HEK293T (cell line): ENCODE measurements around the gene UGDH.

Experiments used
- CTCF ChIA-PET: fragments of 350-600 bp; formaldehyde crosslinking; extraction: SDS; loops from one replicate; lab custom pipeline; 2021; ENCODE audit warnings: antibody characterized with exemption, inconsistent platforms; lab: Yijun Ruan, JAX
- POLR2A ChIA-PET: fragments of 350-600 bp; formaldehyde crosslinking; extraction: SDS; loops from one replicate; lab custom pipeline; 2020; ENCODE audit warnings: antibody characterized with exemption, inconsistent platforms; lab: Yijun Ruan, JAX
- DNase-seq: peaks from one replicate; pipeline ENCODE4 v3.0.0; 2012; ENCODE audit warnings: mixed read lengths; ENCODE audit errors: extremely low spot score
- ARNT ChIP-seq: fragments of 450-650 bp; IDR thresholded peaks from 2 replicates; pipeline ENCODE4 v1.6.1; 2017; ENCODE audit warnings: mild to moderate bottlenecking
- BHLHE40 ChIP-seq: fragments of 450-650 bp; IDR thresholded peaks from 2 replicates; pipeline ENCODE4 v1.6.1; 2016; ENCODE audit warnings: mild to moderate bottlenecking, moderate library complexity, borderline replicate concordance
- CTBP1 ChIP-seq: fragments of 450-650 bp; IDR thresholded peaks from 2 replicates; pipeline ENCODE4 v1.6.1; 2016; ENCODE audit warnings: borderline replicate concordance
- ELF4 ChIP-seq: fragments of 450-650 bp; IDR thresholded peaks from 2 replicates; pipeline ENCODE4 v1.6.1; 2017; ENCODE audit warnings: antibody characterized with exemption
- FOXA1 ChIP-seq: fragments of 450-650 bp; IDR thresholded peaks from 2 replicates; pipeline ENCODE4 v1.6.1; 2016; ENCODE audit warnings: mild to moderate bottlenecking
- FOXK2 ChIP-seq: fragments of 450-650 bp; IDR thresholded peaks from 2 replicates; pipeline ENCODE4 v1.6.1; 2016; ENCODE audit warnings: mild to moderate bottlenecking
- FOXM1 ChIP-seq: fragments of 450-650 bp; IDR thresholded peaks from 2 replicates; pipeline ENCODE4 v1.6.1; 2017; ENCODE audit warnings: mild to moderate bottlenecking, borderline replicate concordance
- HDGF ChIP-seq: fragments of 450-650 bp; IDR thresholded peaks from 2 replicates; pipeline ENCODE4 v1.6.1; 2017; ENCODE audit warnings: antibody characterized with exemption, borderline replicate concordance
- L3MBTL2 ChIP-seq: fragments of 450-650 bp; conservative IDR thresholded peaks from 2 replicates; pipeline ENCODE4 v1.6.1; 2016; ENCODE audit warnings: mild to moderate bottlenecking
- LEF1 ChIP-seq: fragments of 450-650 bp; IDR thresholded peaks from 2 replicates; pipeline ENCODE4 v1.6.1; 2017; ENCODE audit warnings: mild to moderate bottlenecking, borderline replicate concordance
- NFRKB ChIP-seq: fragments of 450-650 bp; IDR thresholded peaks from 2 replicates; pipeline ENCODE4 v1.6.1; 2016; ENCODE audit warnings: mild to moderate bottlenecking, moderate library complexity
- PKNOX1 ChIP-seq: fragments of 450-650 bp; IDR thresholded peaks from 2 replicates; pipeline ENCODE4 v1.6.1; 2016
- SP1 ChIP-seq: fragments of 450-650 bp; IDR thresholded peaks from 2 replicates; pipeline ENCODE4 v1.6.1; 2017
- SUZ12 ChIP-seq: fragments of 450-650 bp; IDR thresholded peaks from 2 replicates; pipeline ENCODE4 v1.6.1; 2016; ENCODE audit warnings: mild to moderate bottlenecking
- TARDBP ChIP-seq: fragments of 450-650 bp; IDR thresholded peaks from 2 replicates; pipeline ENCODE4 v1.6.1; 2016
- ZNF384 ChIP-seq: fragments of 450-650 bp; IDR thresholded peaks from 2 replicates; pipeline ENCODE4 v1.6.1; 2016

UGDH gene

GRCh38 chr4:39456946-39457763, 70.1 kb downstream of the UGDH start:
- ChIA-PET CTCF (no interaction called here), POLR2A (interaction anchor here (1.3 to 3.4 kb wide), 2 partner anchors 9 to 31 kb away, joined by 3 to 20 read pairs; no protein-coding TSS in a partner anchor)
- TF ChIP-seq NFRKB (no peak), FOXA1 (no peak), L3MBTL2 (no peak), FOXK2 (no peak), ARNT (no peak), LEF1 (no peak), SUZ12 (no peak), TARDBP (no peak), FOXM1 (no peak), ZNF384 (no peak), PKNOX1 (no peak), HDGF (no peak)
- DNase-seq, result no peak

GRCh38 chr4:39455486-39455885, 71.8 kb downstream of the UGDH start:
- CTCF ChIA-PET, result no interaction called here
- POLR2A ChIA-PET, result no interaction called here
- no peak for TF ChIP-seq LEF1
- no peak for TF ChIP-seq BHLHE40
- no peak for TF ChIP-seq ZNF384
- TF ChIP-seq PKNOX1, result no peak
- no peak for TF ChIP-seq FOXK2
- no peak for TF ChIP-seq CTBP1
- TF ChIP-seq NFRKB, result no peak
- no peak for TF ChIP-seq TARDBP
- no peak for TF ChIP-seq L3MBTL2
- TF ChIP-seq SUZ12, result no peak
- TF ChIP-seq ELF4, result no peak
- no peak for TF ChIP-seq SP1
- no peak for TF ChIP-seq FOXM1
- no peak for TF ChIP-seq FOXA1
- no peak for DNase-seq

- POLR2A ChIA-PET, result interaction anchor here (0.6 to 0.9 kb wide), 3 partner anchors 25 to 73 kb away, joined by 3 read pairs; partner anchors contain the start of gene UGDH
- CTCF ChIA-PET, result no interaction called here
These were observed 73.5 kb downstream of the UGDH start for GRCh38 chr4:39453738-39454137.

GRCh38 chr4:39452860-39453587, 74.2 kb downstream of the UGDH start:
- POLR2A ChIA-PET, result interaction anchor here (0.9 to 1.3 kb wide), 2 partner anchors 17 to 23 kb away, joined by 3 to 4 read pairs; no protein-coding TSS in a partner anchor
- CTCF ChIA-PET, result no interaction called here
- no peak for TF ChIP-seq ELF4
- TF ChIP-seq FOXA1, result no peak
- TF ChIP-seq LEF1, result no peak
- TF ChIP-seq ZNF384, result no peak
- TF ChIP-seq BHLHE40, result no peak
- no peak for TF ChIP-seq PKNOX1
- TF ChIP-seq FOXK2, result no peak
- TF ChIP-seq CTBP1, result no peak
- TF ChIP-seq SP1, result no peak
- DNase-seq, result no peak

More at GRCh38 chr4:39453738-39454137, 73.5 kb downstream of the UGDH start:
- DNase-seq, result no peak
- TF ChIP-seq HDGF (no peak), LEF1 (no peak), ELF4 (no peak), FOXM1 (no peak), PKNOX1 (no peak), ARNT (no peak), TARDBP (no peak), CTBP1 (no peak)

- POLR2A ChIA-PET, result interaction anchor here (0.9 to 1.3 kb wide), 2 partner anchors 16 to 22 kb away, joined by 3 to 4 read pairs; no protein-coding TSS in a partner anchor
- no peak for TF ChIP-seq HDGF
- no peak for TF ChIP-seq ZNF384
- no peak for TF ChIP-seq NFRKB
- TF ChIP-seq SP1, result no peak
- no peak for TF ChIP-seq FOXM1
- TF ChIP-seq PKNOX1, result no peak
- TF ChIP-seq LEF1, result no peak
- TF ChIP-seq ARNT, result no peak
- TF ChIP-seq L3MBTL2, result no peak
- TF ChIP-seq BHLHE40, result no peak
- TF ChIP-seq FOXA1, result no peak
- CTCF ChIA-PET, result no interaction called here
- no peak for DNase-seq
These were observed 74.9 kb downstream of the UGDH start for GRCh38 chr4:39452153-39452859.
